GM19452 (cell line): ENCODE results near the gene KIAA1328.

ENCODE experiments used
- ATAC-seq: cut with Tn5 transposase; IDR thresholded peaks from one replicate; pipeline ENCODE4 v1.9.1; 2021; ENCODE audit not compliant: unreplicated experiment

The KIAA1328 gene

DNA sequence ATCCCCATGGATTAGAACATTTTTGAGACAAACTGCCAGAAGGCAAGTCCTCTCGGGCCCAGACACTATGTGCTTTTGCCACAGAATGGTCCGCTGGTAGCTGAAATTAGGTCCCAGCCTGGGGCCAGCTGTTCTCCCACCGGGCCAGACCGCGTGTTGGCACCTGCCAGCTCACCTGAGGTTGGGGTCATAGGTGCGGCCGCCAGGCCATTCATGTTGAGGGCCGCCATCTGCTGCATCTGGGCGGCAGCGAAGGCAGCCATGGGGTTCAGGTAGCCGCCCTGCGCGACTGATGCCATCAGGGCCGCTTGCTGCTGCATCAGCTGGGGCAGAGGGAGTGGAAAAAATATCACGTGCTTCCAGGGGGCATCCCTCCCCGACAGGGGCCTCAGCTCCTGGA lies 443.9 kb downstream of the KIAA1328 start:
- ATAC-seq: no peak

GRCh38 chr18:37274309-37275236 lies 445.6 kb downstream of the KIAA1328 start:
- ATAC-seq: no peak

GRCh38 chr18:37275237-37275741 lies 446.4 kb downstream of the KIAA1328 start:
- ATAC-seq: no peak

DNA sequence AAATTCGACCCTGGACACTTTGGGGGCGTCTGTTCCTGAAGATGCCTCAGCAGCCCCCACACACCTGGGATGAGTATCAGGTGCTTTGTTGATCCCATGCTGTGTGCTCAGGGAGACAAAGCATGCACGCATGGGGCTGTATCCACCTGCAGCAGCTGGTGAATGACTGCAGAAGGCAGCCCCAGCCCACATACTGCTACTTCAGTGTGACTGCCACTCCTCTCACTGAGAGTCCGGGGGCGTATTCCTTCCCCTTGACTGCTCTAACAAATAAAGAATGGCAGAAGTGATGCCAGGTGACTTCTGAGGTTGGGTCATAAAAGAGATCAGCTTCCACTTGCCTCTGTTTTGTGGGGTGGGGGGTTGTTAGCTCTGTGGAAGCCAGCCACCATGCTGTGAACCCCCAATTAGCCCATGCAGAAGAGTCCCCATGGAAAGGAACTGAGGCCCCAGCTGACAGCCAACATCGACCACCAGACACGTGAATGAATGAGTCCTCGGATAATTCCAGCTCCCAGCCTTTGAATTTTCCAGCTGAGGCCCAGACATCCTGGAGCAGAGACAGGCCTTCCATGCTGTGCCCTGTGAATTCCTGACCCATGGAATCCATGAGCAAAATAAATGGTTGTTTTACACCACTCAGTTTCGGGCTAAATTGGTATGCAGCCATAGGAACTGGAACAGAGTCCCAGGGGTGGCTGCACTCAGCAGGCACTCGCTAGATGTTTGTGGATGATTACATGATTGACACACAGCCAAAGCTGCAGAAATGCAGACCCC lies 447.4 kb downstream of the KIAA1328 start:
- no peak for ATAC-seq

DNA sequence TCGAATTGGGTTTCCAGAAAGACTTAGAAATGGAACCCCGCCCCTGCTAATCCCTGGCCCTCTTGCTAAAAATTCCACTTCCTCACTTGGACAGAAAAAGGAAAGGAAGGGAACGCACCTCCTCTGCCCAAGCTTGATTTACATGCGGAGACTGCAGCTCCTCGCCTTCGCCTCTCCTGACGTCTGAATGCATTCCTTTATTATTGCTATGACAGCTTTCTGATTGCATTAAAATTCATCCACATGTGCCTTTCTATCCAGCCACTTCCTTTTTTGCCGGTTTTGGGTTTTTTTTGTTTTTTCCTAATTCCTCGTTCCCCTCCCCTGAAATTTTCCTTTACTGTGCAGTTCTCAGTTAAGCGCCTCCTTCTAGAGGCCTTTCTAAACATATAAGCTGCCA lies 448.9 kb downstream of the KIAA1328 start:
- ATAC-seq: no peak
